Colonic mucosa (tissue), 4 donors: ENCODE results near the gene OPCML. TPM values are rescaled to one million over a fixed set of nuclear protein-coding genes. Genes with fewer than 3 reads are reported as not detected.

Experiments
- DNase-seq: peaks from one replicate; pipeline ENCODE4 v3.0.0-alpha.2; 2020
- H3K27ac ChIP-seq: fragments of 200-600 bp; one replicate; pipeline ENCODE4 v1.8.0; 2021
- H3K27me3 ChIP-seq: fragments of 200-600 bp; one replicate; pipeline ENCODE4 v1.8.0; 2021
- H3K36me3 ChIP-seq: fragments of 200-600 bp; one replicate; pipeline ENCODE4 v1.8.0; 2021
- H3K4me1 ChIP-seq: fragments of 200-600 bp; one replicate; pipeline ENCODE4 v1.8.0; 2021; ENCODE audit warnings: mild to moderate bottlenecking
- H3K4me3 ChIP-seq: fragments of 200-600 bp; one replicate; pipeline ENCODE4 v1.8.0; 2021
- H3K9ac ChIP-seq, 2 donors: one replicate each; pipeline ENCODE4 v1.7.0; 2013; ENCODE audit warnings: control low read depth in 2 of 2, low read depth in 2 of 2, low read length in 2 of 2
- H3K9me3 ChIP-seq: fragments of 200-600 bp; one replicate; pipeline ENCODE4 v1.8.0; 2021
- intact Hi-C: fragments of 100-400 bp; cut with DNase I; formaldehyde crosslinking; loops from one replicate; pipeline ENCODE4 v1.14.1; 2022
- total RNA-seq, 2 donors: library from RNA; stranded (reverse); fragmentation: NEBNext Ultra II Directional in 1 of 2; extraction: Animal tissue kit (Norgen Biotek cat#: 25700) in 1 of 2; gene quantifications; one replicate each; pipeline ENCODE4 v1.2.1, GENCODE V29; 2021
- TF ChIP-seq, protein P1 (sequence below): fragments of 200-600 bp; IDR thresholded peaks from one replicate; pipeline ENCODE4 v1.8.0; 2022; ENCODE audit warnings: antibody characterized with exemption, mild to moderate bottlenecking
- donor health status: healthy.
- donor health status: DM: no; HTN: no; CAD: no.
- donor health status: DM: no; HTN: no; CAD: no.

The OPCML gene
- total RNA-seq, 2 donors from 2014 or later, result 0.08 TPM; not detected in 1

DNA sequence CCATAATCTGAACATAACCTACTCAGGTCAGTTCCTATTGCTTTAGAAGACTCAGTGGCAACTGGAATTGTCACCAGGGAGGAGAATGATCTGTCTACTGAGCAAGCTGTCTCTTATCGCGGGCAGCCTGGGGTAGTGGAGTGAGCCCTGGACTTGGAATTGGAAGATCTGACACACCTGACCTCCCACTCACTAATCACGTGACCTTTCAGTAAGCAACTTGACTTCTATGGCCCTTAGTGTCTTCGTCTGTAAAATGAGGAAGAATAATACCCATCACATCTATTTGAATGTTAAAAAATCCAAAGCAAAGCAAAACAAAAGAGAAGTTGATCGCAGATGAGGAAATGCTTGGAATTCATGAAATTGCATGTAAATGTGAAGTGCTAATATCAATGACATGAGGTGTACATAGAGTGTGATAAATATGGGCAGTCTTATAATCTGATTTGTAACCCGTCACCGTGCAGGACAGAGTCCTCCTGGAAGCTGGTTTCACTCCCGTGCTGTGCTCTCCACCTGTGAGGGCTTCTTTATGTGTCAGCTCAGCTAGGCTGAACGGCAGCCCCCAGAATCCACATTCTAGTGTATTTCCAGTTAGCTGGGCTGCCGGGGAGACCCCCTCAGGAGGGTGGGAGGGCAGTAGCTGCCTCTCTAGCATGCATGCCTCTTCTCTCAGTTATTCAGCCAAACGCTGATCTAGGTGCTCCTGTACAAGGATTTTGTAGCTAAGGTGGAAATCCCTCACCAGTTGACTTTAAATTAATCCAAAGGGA lies 482.9 kb downstream of the OPCML start:
- no peak overlapping the region for H3K9ac ChIP-seq
- no peaks in the 10 kb centered on the region for H3K27me3 ChIP-seq
- TF ChIP-seq, protein P1, sequence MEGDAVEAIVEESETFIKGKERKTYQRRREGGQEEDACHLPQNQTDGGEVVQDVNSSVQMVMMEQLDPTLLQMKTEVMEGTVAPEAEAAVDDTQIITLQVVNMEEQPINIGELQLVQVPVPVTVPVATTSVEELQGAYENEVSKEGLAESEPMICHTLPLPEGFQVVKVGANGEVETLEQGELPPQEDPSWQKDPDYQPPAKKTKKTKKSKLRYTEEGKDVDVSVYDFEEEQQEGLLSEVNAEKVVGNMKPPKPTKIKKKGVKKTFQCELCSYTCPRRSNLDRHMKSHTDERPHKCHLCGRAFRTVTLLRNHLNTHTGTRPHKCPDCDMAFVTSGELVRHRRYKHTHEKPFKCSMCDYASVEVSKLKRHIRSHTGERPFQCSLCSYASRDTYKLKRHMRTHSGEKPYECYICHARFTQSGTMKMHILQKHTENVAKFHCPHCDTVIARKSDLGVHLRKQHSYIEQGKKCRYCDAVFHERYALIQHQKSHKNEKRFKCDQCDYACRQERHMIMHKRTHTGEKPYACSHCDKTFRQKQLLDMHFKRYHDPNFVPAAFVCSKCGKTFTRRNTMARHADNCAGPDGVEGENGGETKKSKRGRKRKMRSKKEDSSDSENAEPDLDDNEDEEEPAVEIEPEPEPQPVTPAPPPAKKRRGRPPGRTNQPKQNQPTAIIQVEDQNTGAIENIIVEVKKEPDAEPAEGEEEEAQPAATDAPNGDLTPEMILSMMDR, result no peak
- no peak for DNase-seq
- intact Hi-C loops, result no loop called here
- H3K4me1 ChIP-seq, result no peaks in the 10 kb centered on the region
- no peaks in the 10 kb centered on the region for H3K36me3 ChIP-seq
- no peaks in the 10 kb centered on the region for H3K9me3 ChIP-seq
- H3K4me3 ChIP-seq, result no peak overlapping the region
- H3K27ac ChIP-seq, result no peak overlapping the region

DNA sequence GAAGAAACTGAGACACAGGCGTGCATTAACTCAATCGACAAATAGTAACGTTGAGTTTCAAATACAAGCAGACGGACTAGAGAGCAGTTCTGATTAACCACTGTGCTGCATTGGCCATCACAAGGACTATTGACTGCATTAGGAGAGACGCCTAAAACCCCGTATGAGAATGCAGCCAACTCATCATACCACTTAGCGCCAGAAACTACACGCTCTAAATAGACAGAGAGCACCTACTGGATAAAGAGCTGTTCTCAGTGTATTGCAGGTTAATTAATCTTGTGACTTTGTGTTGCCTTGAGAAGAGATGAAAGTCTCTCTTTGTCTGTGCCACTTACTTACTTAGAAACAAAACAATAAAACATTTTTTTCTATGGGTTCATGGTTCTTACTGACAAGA lies 484.0 kb downstream of the OPCML start:
- Histone ChIP-seq H3K36me3 (no peaks in the 10 kb centered on the region), H3K27me3 (no peaks in the 10 kb centered on the region), H3K9ac (no peak overlapping the region), H3K27ac (no peak overlapping the region), H3K4me1 (no peaks in the 10 kb centered on the region), H3K9me3 (no peaks in the 10 kb centered on the region), H3K4me3 (no peak overlapping the region)
- intact Hi-C loops, result no loop called here
- TF ChIP-seq, protein P1, result no peak
- no peak for DNase-seq

GRCh38 chr11:133047771-133048115 lies 484.6 kb downstream of the OPCML start:
- intact Hi-C loops, result no loop called here
- Histone ChIP-seq H3K9ac (no peak overlapping the region), H3K4me1 (no peaks in the 10 kb centered on the region), H3K27me3 (no peaks in the 10 kb centered on the region), H3K27ac (no peak overlapping the region), H3K36me3 (no peaks in the 10 kb centered on the region), H3K4me3 (no peak overlapping the region), H3K9me3 (no peaks in the 10 kb centered on the region)
- DNase-seq, result no peak
- TF ChIP-seq, protein P1, result no peak

GRCh38 chr11:133047036-133047770 lies 485.1 kb downstream of the OPCML start:
- H3K9me3 ChIP-seq, result no peaks in the 10 kb centered on the region
- no peak overlapping the region for H3K9ac ChIP-seq
- H3K4me3 ChIP-seq, result no peak overlapping the region
- H3K27me3 ChIP-seq, result no peaks in the 10 kb centered on the region
- H3K27ac ChIP-seq, result no peak overlapping the region
- H3K4me1 ChIP-seq, result no peaks in the 10 kb centered on the region
- H3K36me3 ChIP-seq, result no peaks in the 10 kb centered on the region
- intact Hi-C loops, result no loop called here
- DNase-seq, result no peak
- TF ChIP-seq, protein P1, result no peak

- Histone ChIP-seq H3K9me3 (no peaks in the 10 kb centered on the region), H3K4me3 (no peak overlapping the region), H3K27me3 (no peaks in the 10 kb centered on the region), H3K9ac (no peak overlapping the region), H3K36me3 (no peaks in the 10 kb centered on the region), H3K4me1 (no peaks in the 10 kb centered on the region), H3K27ac (no peak overlapping the region)
- intact Hi-C loops, result no loop called here
- TF ChIP-seq, protein P1, result no peak
- DNase-seq, result no peak
These were observed 486.0 kb downstream of the OPCML start for GRCh38 chr11:133046252-133046651.
